ENCODE results near the gene ASAH2. TPM values are rescaled to one million over a fixed set of nuclear protein-coding genes. Genes with fewer than 3 reads are reported as not detected.

The ASAH2 gene
- 1 to 10 TPM; 2.3 to 5.2 TPM for total RNA-seq
- polyA plus RNA-seq: 1 to 10 TPM in 1 of 2 donors, under 1 TPM in 1; 0.08 to 2.1 TPM
- long read RNA-seq, donor 1: 0 reads
- long read RNA-seq, donor 2: 0 reads

DNA sequence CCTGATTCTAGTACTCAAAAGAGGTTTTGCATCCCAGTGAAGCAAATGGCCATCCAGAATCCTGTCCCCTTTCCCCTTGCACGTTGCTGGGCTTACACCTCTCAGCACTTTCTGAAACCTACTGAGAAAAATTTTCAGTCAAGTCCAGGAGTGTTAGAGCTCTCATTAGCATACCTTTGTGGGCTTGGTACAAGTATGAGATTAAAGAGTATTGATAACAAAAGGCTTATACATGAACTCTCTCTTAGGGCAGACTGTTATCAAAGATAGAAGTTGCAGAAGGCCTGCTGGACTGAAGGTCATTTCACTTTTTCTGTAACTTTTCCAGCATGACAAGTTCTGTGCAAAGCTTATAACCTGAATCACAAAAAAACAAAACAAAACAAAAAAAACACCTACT is at the start of gene ASAH2:
TSS of gene ASAH2 (minus strand) at position 123 of the 400 bp plus-strand sequence. CDS start 2,906 bp downstream, outside the sequence.
- ATAC-seq (ENCODE audit: low FRiP score) (no peak), DNase-seq (no peak)
- Histone ChIP-seq H3K4me1 (ENCODE audit: control insufficient read depth in 1 of 2, insufficient read depth in 2 of 2, low read length in 2 of 2) (no peaks in the 10 kb centered on the region), H3K36me3 (ENCODE audit: control insufficient read depth in 1 of 2, insufficient read depth in 2 of 2, low read length in 1 of 2) (no peaks in the 10 kb centered on the region), H3K27me3 (ENCODE audit: control insufficient read depth in 1 of 2, insufficient read depth in 2 of 2, low read length in 1 of 2) (peaks cover 0 to 3% of the 10 kb centered on the region in 2 donors), H3K9me3 (ENCODE audit: control insufficient read depth, low read length) (no peaks in the 10 kb centered on the region), H3K27ac (ENCODE audit: low read depth in 1 of 2, low read length in 2 of 2) (no peak within 1 kb of the TSS), H3K4me3 (ENCODE audit: low read length in 2 of 2) (no peak within 1 kb of the TSS)
- 40 to 43% methylated on average over 1 of the region's 1 CpG for WGBS, 2 donors
- intact Hi-C loops (cut with DNase I): no loop called here

- no peak overlapping the region for H3K4me3 ChIP-seq (ENCODE audit: low read length in 2 of 2)
- intact Hi-C loops (cut with DNase I): no loop called here
- H3K9me3 ChIP-seq (ENCODE audit: control insufficient read depth, low read length): no peaks in the 10 kb centered on the region
- WGBS, 2 donors: 95 to 100% methylated on average over 1 of the region's 1 CpG
- no peak for ATAC-seq (ENCODE audit: low FRiP score)
- DNase-seq: no peak
- H3K27me3 ChIP-seq (ENCODE audit: control insufficient read depth in 1 of 2, insufficient read depth in 2 of 2, low read length in 1 of 2): no peaks in the 10 kb centered on the region
- H3K27ac ChIP-seq (ENCODE audit: low read depth in 1 of 2, low read length in 2 of 2): no peak overlapping the region
- H3K36me3 ChIP-seq (ENCODE audit: control insufficient read depth in 1 of 2, insufficient read depth in 2 of 2, low read length in 1 of 2): no peaks in the 10 kb centered on the region
- H3K4me1 ChIP-seq (ENCODE audit: control insufficient read depth in 1 of 2, insufficient read depth in 2 of 2, low read length in 2 of 2): no peaks in the 10 kb centered on the region
These were observed 48.8 kb upstream of the ASAH2 start for GRCh38 chr10:50299948-50300669.

DNA sequence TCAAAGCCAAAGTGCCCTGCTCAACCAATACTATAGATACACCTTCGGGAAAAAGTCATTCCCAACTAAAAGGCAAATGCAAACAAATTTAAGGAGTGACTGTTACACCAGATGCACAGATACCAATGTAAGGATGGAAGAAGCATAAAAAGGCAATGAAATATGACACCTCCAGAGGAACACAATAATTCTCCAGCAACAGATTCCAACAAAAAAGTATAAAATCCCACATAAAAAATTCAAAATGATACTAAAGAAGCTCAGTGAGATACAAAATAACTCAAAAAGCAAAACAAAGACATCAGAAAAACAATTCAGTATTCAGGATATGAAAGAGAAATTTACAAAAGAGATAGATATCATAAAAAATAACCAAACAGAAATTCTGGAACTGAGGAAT is 44.1 kb upstream of the ASAH2 start:
- no peaks in the 10 kb centered on the region for H3K9me3 ChIP-seq (ENCODE audit: control insufficient read depth, low read length)
- H3K36me3 ChIP-seq (ENCODE audit: control insufficient read depth in 1 of 2, insufficient read depth in 2 of 2, low read length in 1 of 2): no peaks in the 10 kb centered on the region
- 88 to 95% methylated on average over 1 of the region's 1 CpG for WGBS, 2 donors
- intact Hi-C loops (cut with DNase I): no loop called here
- H3K27me3 ChIP-seq (ENCODE audit: control insufficient read depth in 1 of 2, insufficient read depth in 2 of 2, low read length in 1 of 2): no peaks in the 10 kb centered on the region
- no peak overlapping the region for H3K4me3 ChIP-seq (ENCODE audit: low read length in 2 of 2)
- no peak overlapping the region for H3K27ac ChIP-seq (ENCODE audit: low read depth in 1 of 2, low read length in 2 of 2)
- DNase-seq (no peak), ATAC-seq (ENCODE audit: low FRiP score) (no peak)
- H3K4me1 ChIP-seq (ENCODE audit: control insufficient read depth in 1 of 2, insufficient read depth in 2 of 2, low read length in 2 of 2): no peaks in the 10 kb centered on the region

- ATAC-seq (ENCODE audit: low FRiP score) (no peak), DNase-seq (no peak)
- Histone ChIP-seq H3K9me3 (ENCODE audit: control insufficient read depth, low read length) (no peaks in the 10 kb centered on the region), H3K4me3 (ENCODE audit: low read length in 2 of 2) (no peak overlapping the region), H3K27me3 (ENCODE audit: control insufficient read depth in 1 of 2, insufficient read depth in 2 of 2, low read length in 1 of 2) (no peaks in the 10 kb centered on the region), H3K36me3 (ENCODE audit: control insufficient read depth in 1 of 2, insufficient read depth in 2 of 2, low read length in 1 of 2) (no peaks in the 10 kb centered on the region), H3K27ac (ENCODE audit: low read depth in 1 of 2, low read length in 2 of 2) (no peak overlapping the region), H3K4me1 (ENCODE audit: control insufficient read depth in 1 of 2, insufficient read depth in 2 of 2, low read length in 2 of 2) (no peaks in the 10 kb centered on the region)
- intact Hi-C loops (cut with DNase I): no loop called here
- 99 to 100% methylated on average over 1 of the region's 1 CpG for WGBS, 2 donors
These were observed 43.3 kb upstream of the ASAH2 start for GRCh38 chr10:50294582-50294981.

DNA sequence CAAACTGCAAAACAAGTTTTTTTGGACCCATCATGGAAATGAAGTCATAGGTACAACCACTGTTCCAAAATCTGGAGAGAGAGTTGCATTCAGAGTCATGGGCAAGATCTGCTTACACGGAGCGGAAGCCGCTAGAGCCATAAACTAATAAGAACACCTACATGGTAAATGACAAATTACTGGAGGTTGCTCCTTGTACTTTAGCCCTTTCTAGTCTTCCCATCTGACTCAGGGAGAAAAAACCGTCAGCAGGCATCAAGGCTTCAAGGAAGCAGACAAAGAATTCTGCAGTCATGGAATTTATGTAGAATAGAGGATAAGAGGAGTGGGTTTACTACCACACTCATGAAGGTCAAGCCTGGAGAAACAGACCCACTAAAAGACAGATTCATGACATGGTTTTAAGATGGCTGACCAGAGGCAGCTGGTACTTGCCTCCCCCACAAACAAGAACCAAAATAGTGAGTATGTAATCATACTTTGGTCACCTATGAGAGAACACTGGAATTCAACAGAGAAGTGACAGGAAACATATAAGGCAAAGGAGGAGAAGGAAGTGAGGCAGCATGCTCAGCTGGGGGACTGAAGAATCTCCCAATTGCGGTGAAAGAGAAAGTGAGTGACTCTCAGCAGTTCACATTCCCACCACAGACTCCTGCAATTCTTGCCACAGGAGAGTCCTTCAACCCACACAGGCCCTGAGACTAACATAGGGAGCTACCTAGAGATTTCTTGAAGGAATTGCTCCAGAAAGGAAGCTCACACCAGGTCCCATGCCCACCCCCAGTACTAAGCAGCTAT is 42.4 kb upstream of the ASAH2 start:
- no peak overlapping the region for H3K4me3 ChIP-seq (ENCODE audit: low read length in 2 of 2)
- DNase-seq (no peak), ATAC-seq (ENCODE audit: low FRiP score) (no peak)
- 82 to 84% methylated on average over 5 of the region's 5 CpGs for WGBS, 2 donors
- no peaks in the 10 kb centered on the region for H3K27me3 ChIP-seq (ENCODE audit: control insufficient read depth in 1 of 2, insufficient read depth in 2 of 2, low read length in 1 of 2)
- no peaks in the 10 kb centered on the region for H3K4me1 ChIP-seq (ENCODE audit: control insufficient read depth in 1 of 2, insufficient read depth in 2 of 2, low read length in 2 of 2)
- H3K9me3 ChIP-seq (ENCODE audit: control insufficient read depth, low read length): no peaks in the 10 kb centered on the region
- no peak overlapping the region for H3K27ac ChIP-seq (ENCODE audit: low read depth in 1 of 2, low read length in 2 of 2)
- H3K36me3 ChIP-seq (ENCODE audit: control insufficient read depth in 1 of 2, insufficient read depth in 2 of 2, low read length in 1 of 2): no peaks in the 10 kb centered on the region
- intact Hi-C loops (cut with DNase I): no loop called here

- H3K9me3 ChIP-seq (ENCODE audit: control insufficient read depth, low read length): no peaks in the 10 kb centered on the region
- no peaks in the 10 kb centered on the region for H3K4me1 ChIP-seq (ENCODE audit: control insufficient read depth in 1 of 2, insufficient read depth in 2 of 2, low read length in 2 of 2)
- H3K27me3 ChIP-seq (ENCODE audit: control insufficient read depth in 1 of 2, insufficient read depth in 2 of 2, low read length in 1 of 2): no peaks in the 10 kb centered on the region
- DNase-seq (no peak), ATAC-seq (ENCODE audit: low FRiP score) (no peak)
- WGBS, 2 donors: 38 to 46% methylated on average over 1 of the region's 1 CpG
- H3K36me3 ChIP-seq (ENCODE audit: control insufficient read depth in 1 of 2, insufficient read depth in 2 of 2, low read length in 1 of 2): no peaks in the 10 kb centered on the region
- intact Hi-C loops (cut with DNase I): no loop called here
- no peak overlapping the region for H3K27ac ChIP-seq (ENCODE audit: low read depth in 1 of 2, low read length in 2 of 2)
- H3K4me3 ChIP-seq (ENCODE audit: low read length in 2 of 2): no peak overlapping the region
These were observed 40.0 kb upstream of the ASAH2 start for GRCh38 chr10:50291261-50291850.

DNA sequence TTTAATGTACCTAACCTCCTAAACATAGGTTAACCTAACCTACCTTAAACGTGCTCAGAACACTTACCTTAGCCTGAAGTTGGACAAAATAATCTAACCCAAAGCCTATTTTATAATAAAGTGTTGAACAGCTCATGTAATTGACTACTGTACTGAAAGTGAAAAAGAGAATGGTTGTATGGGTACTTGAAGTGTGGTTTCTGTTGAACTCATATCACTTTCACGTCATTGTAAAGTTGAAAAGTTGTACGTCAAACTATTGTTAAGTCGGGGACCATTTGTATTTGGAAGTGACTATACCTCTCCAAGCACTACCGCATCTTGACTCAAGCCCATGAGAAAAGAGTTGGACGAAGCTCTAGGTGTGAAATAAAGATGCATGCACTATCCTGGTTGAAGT is 37.9 kb upstream of the ASAH2 start:
- ATAC-seq (ENCODE audit: low FRiP score): no peak
- intact Hi-C loops (cut with DNase I): no loop called here
- Histone ChIP-seq H3K36me3 (ENCODE audit: control insufficient read depth in 1 of 2, insufficient read depth in 2 of 2, low read length in 1 of 2) (no peaks in the 10 kb centered on the region), H3K4me3 (ENCODE audit: low read length in 2 of 2) (no peak overlapping the region), H3K27me3 (ENCODE audit: control insufficient read depth in 1 of 2, insufficient read depth in 2 of 2, low read length in 1 of 2) (no peaks in the 10 kb centered on the region), H3K4me1 (ENCODE audit: control insufficient read depth in 1 of 2, insufficient read depth in 2 of 2, low read length in 2 of 2) (no peaks in the 10 kb centered on the region), H3K9me3 (ENCODE audit: control insufficient read depth, low read length) (no peaks in the 10 kb centered on the region), H3K27ac (ENCODE audit: low read depth in 1 of 2, low read length in 2 of 2) (no peak overlapping the region)
- no peak for DNase-seq
- WGBS, 2 donors: 87% methylated on average over 6 of the region's 6 CpGs

- H3K9me3 ChIP-seq (ENCODE audit: control insufficient read depth, low read length): no peaks in the 10 kb centered on the region
- ATAC-seq (ENCODE audit: low FRiP score): peak; percentile 33
- H3K4me3 ChIP-seq (ENCODE audit: low read length in 2 of 2): no peak overlapping the region
- intact Hi-C loops (cut with DNase I): no loop called here
- no peaks in the 10 kb centered on the region for H3K36me3 ChIP-seq (ENCODE audit: control insufficient read depth in 1 of 2, insufficient read depth in 2 of 2, low read length in 1 of 2)
- H3K27me3 ChIP-seq (ENCODE audit: control insufficient read depth in 1 of 2, insufficient read depth in 2 of 2, low read length in 1 of 2): no peaks in the 10 kb centered on the region
- H3K4me1 ChIP-seq (ENCODE audit: control insufficient read depth in 1 of 2, insufficient read depth in 2 of 2, low read length in 2 of 2): no peaks in the 10 kb centered on the region
- no peak for DNase-seq
- WGBS, 2 donors: 68 to 72% methylated on average over 9 of the region's 9 CpGs
- no peak overlapping the region for H3K27ac ChIP-seq (ENCODE audit: low read depth in 1 of 2, low read length in 2 of 2)
These were observed 35.9 kb upstream of the ASAH2 start for GRCh38 chr10:50286996-50287803.

Data from aorta (tissue), 5 donors.